Measurements from ENCODE around the gene STAG2. TPM values are rescaled to one million over a fixed set of nuclear protein-coding genes. Genes with fewer than 3 reads are reported as not detected.

STAG2 gene
- total and polyA plus RNA-seq, 10 donors = 17.9 to 106 (median 89.4) TPM

- DNase-seq = no peak
- Histone ChIP-seq H3K4me3 (no peak overlapping the region), H3K36me3 (no peaks in the 10 kb centered on the region), H3K9me3 (no peaks in the 10 kb centered on the region), H3K27ac (peak overlapping the region in 1 of 8 donors; percentile 6), H3K27me3 (replicated peaks in 1 of 7) (no peaks in the 10 kb centered on the region), H3K4me1 (peaks cover 0 to 61% (median 27%) of the 10 kb centered on the region in 6 donors)
- no peak for TF ChIP-seq POLR2A (IDR thresholded peaks at IDR 0.05)
- TF ChIP-seq CTCF (IDR thresholded peaks at IDR 0.05 in 8 of 11, conservative IDR thresholded peaks at IDR 0.05 in 3 of 11) = no peak
- no peak for TF ChIP-seq POLR2AphosphoS5 (IDR thresholded peaks at IDR 0.05)
- intact Hi-C loops (cut with DNase I; ENCODE audit: low total_unique reads) = no loop called here
- 74 to 96% (median 86%) methylated on average over 1 of the region's 1 CpG for WGBS, 5 donors
These were observed 31.8 kb downstream of the STAG2 start for GRCh38 chrX:123993326-123993725.

- Histone ChIP-seq H3K27ac (peak overlapping the region in 3 of 8 donors; percentile 6 to 40 (median 34)), H3K27me3 (replicated peaks in 1 of 7) (no peaks in the 10 kb centered on the region), H3K9me3 (no peaks in the 10 kb centered on the region), H3K4me1 (peaks cover 0 to 60% (median 25%) of the 10 kb centered on the region in 6 donors), H3K36me3 (no peaks in the 10 kb centered on the region), H3K4me3 (no peak overlapping the region)
- intact Hi-C loops (cut with DNase I; ENCODE audit: low total_unique reads) = no loop called here
- no peak for TF ChIP-seq CTCF (IDR thresholded peaks at IDR 0.05 in 8 of 11, conservative IDR thresholded peaks at IDR 0.05 in 3 of 11)
- TF ChIP-seq POLR2A (IDR thresholded peaks at IDR 0.05) = no peak
- TF ChIP-seq POLR2AphosphoS5 (IDR thresholded peaks at IDR 0.05) = no peak
- DNase-seq = no peak
- WGBS, 5 donors = 32 to 70% (median 37%) methylated on average over 3 of the region's 3 CpGs
These were observed 32.6 kb downstream of the STAG2 start for GRCh38 chrX:123993904-123994635.

GRCh38 chrX:123994730-123995129, 33.2 kb downstream of the STAG2 start:
- DNase-seq = no peak
- Histone ChIP-seq H3K36me3 (no peaks in the 10 kb centered on the region), H3K27me3 (replicated peaks in 1 of 7) (no peaks in the 10 kb centered on the region), H3K9me3 (no peaks in the 10 kb centered on the region), H3K27ac (peak overlapping the region in 3 of 8 donors; percentile 6 to 40 (median 34)), H3K4me3 (no peak overlapping the region), H3K4me1 (peaks cover 0 to 61% (median 25%) of the 10 kb centered on the region in 6 donors)
- 41 to 71% (median 67%) methylated on average over 7 of the region's 7 CpGs for WGBS, 5 donors
- intact Hi-C loops (cut with DNase I; ENCODE audit: low total_unique reads) = no loop called here
- TF ChIP-seq POLR2AphosphoS5 (IDR thresholded peaks at IDR 0.05) = no peak
- TF ChIP-seq POLR2A (IDR thresholded peaks at IDR 0.05) = no peak
- TF ChIP-seq CTCF (IDR thresholded peaks at IDR 0.05 in 8 of 11, conservative IDR thresholded peaks at IDR 0.05 in 3 of 11) = no peak

DNA sequence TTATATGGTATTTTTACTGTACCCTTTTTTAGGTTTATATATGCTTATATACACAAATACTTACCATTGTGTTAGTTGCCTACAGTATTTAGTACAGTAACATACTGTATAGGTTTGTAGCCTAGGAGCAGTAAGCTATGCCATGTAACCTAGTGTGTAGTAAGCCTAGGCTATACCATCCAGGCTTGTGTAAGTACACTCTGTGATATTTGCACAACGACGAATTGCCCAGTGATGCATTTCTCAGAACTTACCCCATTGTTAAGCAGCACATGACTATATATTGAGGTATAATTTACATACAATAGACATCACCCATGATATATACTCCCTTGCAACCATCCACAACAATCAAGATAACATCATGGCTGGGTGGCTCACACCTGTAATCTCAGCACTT, 40.1 kb downstream of the STAG2 start:
- WGBS, 5 donors = 81 to 95% (median 88%) methylated on average over 2 of the region's 2 CpGs
- DNase-seq = no peak
- Histone ChIP-seq H3K27me3 (replicated peaks in 1 of 7) (no peaks in the 10 kb centered on the region), H3K9me3 (no peaks in the 10 kb centered on the region), H3K4me1 (peaks cover 0 to 57% (median 22%) of the 10 kb centered on the region in 6 donors), H3K27ac (no peak overlapping the region), H3K4me3 (no peak overlapping the region), H3K36me3 (no peaks in the 10 kb centered on the region)
- intact Hi-C loops (cut with DNase I; ENCODE audit: low total_unique reads) = no loop called here
- TF ChIP-seq POLR2A (IDR thresholded peaks at IDR 0.05) (no peak), POLR2AphosphoS5 (IDR thresholded peaks at IDR 0.05) (no peak), CTCF (IDR thresholded peaks at IDR 0.05 in 8 of 11, conservative IDR thresholded peaks at IDR 0.05 in 3 of 11) (no peak)
